Peyer's patch (tissue), 4 donors: ENCODE measurements around the gene SAG. TPM values are rescaled to one million over a fixed set of nuclear protein-coding genes. Genes with fewer than 3 reads are reported as not detected.
"Not testable (repeated sequence)": the region's sequence is repeated elsewhere in the genome, so short reads cannot be mapped to it uniquely, and the experiment has no call there.

ENCODE experiments used
- DNase-seq, 3 donors: peaks; one replicate each; pipeline ENCODE4 v3.0.0-alpha.2; 2017 to 2019
- H3K27ac ChIP-seq, 4 donors: fragments of 200-600 bp; sonication (generic); one replicate each; pipeline ENCODE4 v1.5.1; 2016 to 2019
- H3K27me3 ChIP-seq, 2 donors: fragments of 200-600 bp; sonication (generic); one replicate each; pipeline ENCODE4 v1.5.1; 2019
- H3K36me3 ChIP-seq, 3 donors: fragments of 200-600 bp; sonication (generic); one replicate each; pipeline ENCODE4 v1.5.1; 2016 to 2019
- H3K4me1 ChIP-seq, 4 donors: fragments of 200-600 bp; sonication (generic); one replicate each; pipeline ENCODE4 v1.5.1; 2016 to 2019
- H3K4me3 ChIP-seq, 4 donors: fragments of 200-600 bp; sonication (generic); 1 replicate in 3 of 4; 2 replicates in 1 of 4; pipeline ENCODE4 v1.5.1; 2016 to 2019; ENCODE audit warnings: mild to moderate bottlenecking in 1 of 4
- H3K9me3 ChIP-seq, 4 donors: fragments of 200-600 bp; sonication (generic); one replicate each; pipeline ENCODE4 v1.5.1; 2016 to 2019; ENCODE audit warnings: mild to moderate bottlenecking in 1 of 4
- CTCF ChIP-seq, 6 experiments: fragments of 450-650 bp in 4 of 6; fragments of 200-600 bp in 2 of 6; sonication (generic) in 1 of 6; IDR thresholded peaks; one replicate each; pipeline ENCODE4 v1.5.1; 2017 to 2019; ENCODE audit warnings: antibody characterized with exemption in 6 of 6, mild to moderate bottlenecking in 3 of 6, moderate library complexity in 1 of 6
- POLR2A ChIP-seq, 2 donors: fragments of 450-650 bp; IDR thresholded peaks; one replicate each; pipeline ENCODE4 v1.5.1; 2017; ENCODE audit warnings: antibody characterized with exemption in 2 of 2, mild to moderate bottlenecking in 2 of 2, moderate library complexity in 2 of 2
- total RNA-seq, 4 donors: library from RNA; depleted of rRNA; stranded (reverse); fragments of >200 nt; gene quantifications; one replicate each; pipeline ENCODE4 v1.1.0, GENCODE V29; 2016

Gene SAG
- total RNA-seq, 4 donors from 2014 or later = not detected

GRCh38 chr2:233329489-233330135, 22.0 kb downstream of the SAG start:
- H3K4me1 ChIP-seq = peaks cover 0 to 10% (median 0%) of the 10 kb centered on the region in 4 donors
- no peak overlapping the region for H3K4me3 ChIP-seq
- no peaks in the 10 kb centered on the region for H3K9me3 ChIP-seq
- H3K36me3 ChIP-seq = no peaks in the 10 kb centered on the region
- no peaks in the 10 kb centered on the region for H3K27me3 ChIP-seq
- DNase-seq = no peak
- TF ChIP-seq CTCF (IDR thresholded peaks at IDR 0.05) = no peak
- no peak for TF ChIP-seq POLR2A (IDR thresholded peaks at IDR 0.05)
- no peak overlapping the region for H3K27ac ChIP-seq

DNA sequence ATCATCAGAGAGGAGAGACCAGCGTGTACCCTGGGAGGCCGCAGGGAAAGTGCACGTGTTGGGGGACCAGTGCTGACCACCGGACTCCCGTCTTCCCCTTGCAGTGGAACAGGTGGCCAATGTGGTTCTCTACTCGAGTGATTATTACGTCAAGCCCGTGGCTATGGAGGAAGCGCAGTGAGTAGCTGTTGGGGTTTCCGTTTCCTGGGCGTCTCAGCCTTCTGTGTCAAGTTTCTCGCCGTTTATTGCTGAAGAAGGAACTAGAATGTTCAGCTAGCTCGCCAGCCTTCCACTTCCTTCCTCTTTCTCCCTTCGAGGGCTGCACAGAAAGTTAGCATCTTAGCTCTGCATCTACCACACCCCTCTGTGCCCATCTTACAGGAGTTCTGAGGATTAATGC, 23.9 kb downstream of the SAG start:
- Histone ChIP-seq H3K9me3 (no peaks in the 10 kb centered on the region), H3K4me3 (no peak overlapping the region), H3K36me3 (no peaks in the 10 kb centered on the region), H3K4me1 (peaks cover 0 to 10% (median 0%) of the 10 kb centered on the region in 4 donors), H3K27me3 (no peaks in the 10 kb centered on the region), H3K27ac (peak overlapping the region; percentile 66 to 83 (median 80))
- no peak for TF ChIP-seq CTCF (IDR thresholded peaks at IDR 0.05)
- no peak for TF ChIP-seq POLR2A (IDR thresholded peaks at IDR 0.05)
- peak in 2 of 3 donors; percentile 94 to 96 for DNase-seq

DNA sequence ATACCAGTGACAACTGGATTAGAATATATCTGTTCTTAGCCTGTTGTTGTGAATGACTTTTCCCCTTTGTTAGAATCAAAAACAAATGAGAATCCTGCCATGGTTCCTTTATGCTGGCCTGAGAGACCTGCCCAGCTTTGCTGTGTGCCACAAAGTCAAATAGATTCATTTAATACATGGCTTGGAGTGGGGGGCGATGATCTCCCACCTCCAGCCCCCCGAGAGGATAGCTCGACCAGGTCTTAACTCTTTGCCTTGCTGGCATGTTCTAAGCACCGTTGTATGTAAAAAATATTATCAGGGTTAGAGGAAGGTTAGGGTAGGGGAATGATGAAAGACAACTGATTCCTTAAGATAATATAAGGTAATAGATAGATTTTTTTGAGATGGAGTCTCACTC, 24.5 kb downstream of the SAG start:
- Histone ChIP-seq H3K4me1 (peaks cover 0 to 10% (median 2%) of the 10 kb centered on the region in 4 donors), H3K4me3 (no peak overlapping the region), H3K27ac (peak overlapping the region; percentile 56 to 83 (median 74)), H3K27me3 (no peaks in the 10 kb centered on the region), H3K9me3 (no peaks in the 10 kb centered on the region), H3K36me3 (no peaks in the 10 kb centered on the region)
- TF ChIP-seq POLR2A (IDR thresholded peaks at IDR 0.05) = no peak
- TF ChIP-seq CTCF (IDR thresholded peaks at IDR 0.05) = no peak
- DNase-seq = no peak

GRCh38 chr2:233334915-233335314, 27.3 kb downstream of the SAG start:
- Histone ChIP-seq H3K27me3 (no peaks in the 10 kb centered on the region), H3K4me1 (peaks cover 0 to 10% (median 2%) of the 10 kb centered on the region in 4 donors), H3K27ac (no peak overlapping the region), H3K36me3 (no peaks in the 10 kb centered on the region), H3K9me3 (no peaks in the 10 kb centered on the region), H3K4me3 (no peak overlapping the region)
- TF ChIP-seq CTCF (IDR thresholded peaks at IDR 0.05) (no peak), POLR2A (IDR thresholded peaks at IDR 0.05) (no peak)
- no peak for DNase-seq

DNA sequence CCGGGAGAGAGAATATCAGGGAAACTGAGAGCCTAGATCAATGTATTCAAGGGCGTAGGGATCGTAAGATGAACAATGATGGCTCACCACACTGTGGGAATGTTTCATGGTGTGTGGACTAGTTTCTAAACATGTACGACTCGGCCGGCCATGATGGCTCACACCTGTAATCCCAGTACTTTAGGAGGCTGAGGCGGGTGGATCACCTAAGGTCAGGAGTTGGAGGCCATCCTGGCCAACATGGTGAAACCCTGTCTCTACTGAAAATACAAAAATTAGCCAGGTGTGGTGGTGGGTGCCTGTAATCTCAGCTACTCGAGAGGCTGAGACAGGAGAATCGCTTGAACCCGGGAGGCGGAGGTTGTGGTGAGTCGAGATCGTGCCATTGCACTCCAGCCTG, 28.5 kb downstream of the SAG start:
- H3K4me1 ChIP-seq, H3K27me3 ChIP-seq, H3K36me3 ChIP-seq, H3K4me3 ChIP-seq, H3K9me3 ChIP-seq, DNase-seq: not testable (repeated sequence)
- H3K27ac ChIP-seq = peak overlapping the region in 2 of 4 donors; percentile 61 to 62

- H3K4me1 ChIP-seq = peaks cover 0 to 10% (median 2%) of the 10 kb centered on the region in 4 donors
- no peaks in the 10 kb centered on the region for H3K9me3 ChIP-seq
- no peaks in the 10 kb centered on the region for H3K36me3 ChIP-seq
- H3K27me3 ChIP-seq = no peaks in the 10 kb centered on the region
- DNase-seq = peak in 2 of 3 donors; percentile 80 to 88
- H3K27ac ChIP-seq = peak overlapping the region in 3 of 4 donors; percentile 19 to 84 (median 62)
- no peak for TF ChIP-seq CTCF (IDR thresholded peaks at IDR 0.05)
- H3K4me3 ChIP-seq = no peak overlapping the region
Observed at GRCh38 chr2:233336541-233336940, 28.9 kb downstream of the SAG start.
